Activated CD4-positive, alpha-beta T cell treated with anti-CD3 and anti-CD28 coated beads for 1 hour (primary cell): ENCODE measurements around the gene ACTR10.
A peak's percentile ranks its signal among the peaks of the same experiment; 100 is the strongest.

Experiments
- DNase-seq: peaks from one replicate; pipeline ENCODE4 v3.0.0-alpha.2; 2020

ACTR10 gene

DNA sequence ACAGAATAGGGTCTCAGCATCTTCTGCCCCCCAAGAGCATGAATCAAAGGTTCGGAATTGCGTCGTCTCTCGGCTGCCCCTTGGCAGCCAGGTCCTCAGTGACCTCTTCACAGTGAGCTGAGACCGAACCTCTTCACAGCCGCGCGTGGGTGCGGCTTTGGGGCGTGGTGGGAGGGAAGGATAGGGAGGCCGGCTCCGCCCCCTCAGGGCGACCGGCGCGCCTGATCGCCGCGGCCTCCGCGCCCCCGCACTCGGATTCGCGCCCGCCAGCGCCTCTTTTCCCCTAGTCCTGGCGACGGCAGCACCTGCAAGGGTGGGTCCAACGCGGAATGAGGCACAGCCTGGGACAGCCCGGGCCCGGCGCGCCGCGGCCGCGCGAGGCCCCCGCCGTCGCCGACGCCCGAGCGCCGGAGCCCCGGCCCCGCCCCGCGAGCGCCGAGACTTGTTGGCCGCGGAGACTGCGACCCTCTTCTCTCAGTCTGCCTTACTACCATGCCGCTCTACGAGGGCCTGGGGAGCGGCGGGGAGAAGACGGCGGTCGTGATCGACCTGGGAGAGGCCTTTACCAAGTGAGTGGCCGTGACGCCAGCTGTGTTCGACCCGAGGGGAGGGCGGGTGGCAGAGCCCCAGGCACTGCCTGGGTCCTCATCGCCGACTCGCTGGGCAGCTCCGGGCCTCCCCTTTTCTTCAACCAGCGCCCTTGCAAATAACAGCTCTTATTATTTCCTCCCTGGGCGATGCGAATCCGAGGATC lies at the start of gene ACTR10:
Gene ACTR10, plus strand, starts transcription at position 424 of the 754 bp plus-strand sequence. Its CDS starts 69 bp downstream, at position 493.
- DNase-seq, result peak; percentile 81

- DNase-seq, result no peak
These were observed 49.6 kb upstream of the ACTR10 start for GRCh38 chr14:58150243-58150805.

DNA sequence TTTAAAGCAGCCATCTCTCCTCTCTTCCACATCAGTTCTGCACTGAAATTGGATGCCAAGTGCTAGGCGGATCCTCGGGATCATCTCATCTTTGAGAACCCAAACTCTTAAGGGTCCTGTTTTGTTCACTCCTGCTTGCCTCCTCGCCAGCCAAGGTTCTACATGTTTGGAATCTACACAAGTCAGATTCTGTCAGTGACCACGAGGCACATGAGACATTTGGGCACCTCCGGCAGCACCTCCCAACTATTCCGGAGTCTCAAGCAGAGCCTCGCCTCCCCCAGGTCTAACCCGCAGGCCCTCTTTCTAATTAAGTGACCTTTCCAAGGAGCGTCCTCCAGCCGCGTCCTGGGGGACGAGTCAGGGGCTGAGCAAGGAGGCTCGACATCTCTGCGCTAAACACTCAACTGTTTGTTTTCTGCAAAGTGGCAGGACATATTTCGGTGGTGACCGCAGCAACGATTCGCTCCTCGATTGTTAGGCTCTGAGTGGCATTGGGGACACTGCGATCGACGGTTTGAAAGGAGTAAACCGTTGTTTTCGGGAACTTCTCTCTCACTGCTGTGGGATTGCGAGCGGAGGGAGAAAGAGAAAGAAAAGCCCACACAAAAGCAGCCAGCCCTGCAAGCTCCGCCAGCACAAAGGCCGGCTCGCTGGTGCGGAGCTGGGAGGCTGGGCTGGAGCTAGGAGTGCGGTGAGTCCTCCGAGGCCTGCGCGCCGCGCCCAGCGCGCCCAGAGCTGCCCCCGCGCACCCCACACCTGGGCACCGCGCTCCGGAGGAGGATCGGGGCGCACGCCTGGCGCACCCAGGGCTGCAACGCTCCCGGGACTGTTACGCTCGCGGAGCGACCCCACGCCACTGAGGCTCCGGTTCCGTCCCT lies 48.6 kb upstream of the ACTR10 start:
- DNase-seq, result no peak

- DNase-seq, result peak; percentile 49
These were observed 47.7 kb upstream of the ACTR10 start, which contains the start of gene ARMH4 for GRCh38 chr14:58152014-58152857. Gene ARMH4 (minus strand): TSS chr14:58152213. CDS start chr14:58139358, 12,855 bp downstream.

DNA sequence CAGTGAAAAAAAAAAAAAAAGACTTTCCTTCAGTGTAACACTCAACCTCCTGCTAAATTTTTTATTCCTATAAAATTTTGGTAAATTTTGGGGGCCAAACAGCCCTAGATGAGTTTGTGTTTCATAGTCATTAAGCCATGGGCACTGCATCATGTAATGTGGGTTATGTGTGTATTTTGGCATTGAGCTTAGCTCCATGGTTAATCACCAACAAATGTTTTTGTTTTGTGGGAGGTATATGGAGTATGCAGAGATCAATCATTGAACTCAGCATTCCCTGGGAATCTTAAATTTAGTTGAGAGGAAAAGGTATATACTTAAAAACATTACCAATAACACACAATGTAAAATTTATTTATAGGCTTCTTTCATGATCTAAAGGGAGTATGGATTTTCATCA lies 39.4 kb upstream of the ACTR10 start:
- DNase-seq, result no peak

DNA sequence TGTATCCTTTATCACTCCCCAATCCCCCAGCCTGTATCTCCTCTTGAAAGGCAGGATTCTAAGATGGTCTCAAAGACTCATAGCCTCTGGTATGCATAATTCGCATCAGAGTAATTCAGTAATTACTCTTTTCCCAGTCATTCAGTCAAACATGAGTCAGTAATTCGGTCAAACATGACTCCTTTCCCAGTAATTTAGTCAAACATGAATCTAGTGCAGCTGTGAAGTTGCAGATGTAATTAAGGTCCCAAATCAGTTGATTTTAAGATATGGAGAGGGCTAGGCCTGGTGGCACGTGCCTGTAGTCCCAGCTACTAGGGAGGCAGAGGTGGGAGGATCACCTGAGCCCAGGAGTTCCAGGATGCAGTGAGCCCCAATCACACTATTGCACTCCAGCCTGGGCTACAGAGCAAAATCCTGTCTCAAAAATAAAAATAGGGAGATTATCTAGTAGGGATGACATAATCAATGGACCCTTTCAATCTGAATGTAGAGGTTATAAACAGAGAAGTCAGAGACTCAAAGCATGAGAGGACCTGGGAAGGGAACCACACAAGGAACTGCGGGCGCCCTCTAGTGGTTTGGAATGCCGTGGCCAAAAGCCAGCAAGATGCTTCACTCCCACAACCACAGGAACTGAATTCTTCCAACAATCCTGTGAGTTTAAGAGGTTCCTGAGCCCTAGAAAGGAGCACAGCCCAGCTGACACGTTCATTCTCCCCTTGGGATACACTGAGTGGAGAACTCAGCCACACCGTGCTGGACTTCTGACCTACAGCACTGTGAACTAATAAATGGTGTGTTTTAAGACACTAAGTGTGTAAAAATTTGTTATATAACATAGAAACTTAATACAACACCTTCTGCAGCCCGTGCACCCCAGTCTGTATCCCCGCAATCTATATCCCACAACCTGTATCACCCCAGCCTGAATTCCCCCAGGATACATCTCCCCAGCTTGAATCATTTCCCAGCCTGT lies 33.7 kb upstream of the ACTR10 start:
- DNase-seq, result peak; percentile 51

GRCh38 chr14:58167057-58167456 lies 32.9 kb upstream of the ACTR10 start:
- DNase-seq, result no peak

DNA sequence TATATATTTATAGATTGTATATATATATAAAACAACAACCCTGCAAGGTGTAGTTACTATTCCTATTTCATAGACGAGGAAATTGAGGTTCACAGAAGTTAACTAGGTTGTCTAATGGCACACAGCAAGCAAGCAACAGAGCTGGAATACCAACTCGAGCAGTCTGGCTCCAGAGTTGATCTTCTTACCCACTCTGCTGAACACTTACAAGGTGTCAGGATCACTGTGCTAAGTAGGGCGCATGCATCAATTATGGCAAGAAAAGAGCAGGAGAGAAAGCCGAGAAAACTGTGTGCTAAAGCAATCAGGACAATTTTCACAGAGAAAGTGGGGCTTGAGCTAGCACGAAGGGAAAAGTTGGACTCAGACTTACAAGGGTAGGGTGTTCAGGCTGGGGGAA lies 32.1 kb upstream of the ACTR10 start:
- DNase-seq, result no peak

DNA sequence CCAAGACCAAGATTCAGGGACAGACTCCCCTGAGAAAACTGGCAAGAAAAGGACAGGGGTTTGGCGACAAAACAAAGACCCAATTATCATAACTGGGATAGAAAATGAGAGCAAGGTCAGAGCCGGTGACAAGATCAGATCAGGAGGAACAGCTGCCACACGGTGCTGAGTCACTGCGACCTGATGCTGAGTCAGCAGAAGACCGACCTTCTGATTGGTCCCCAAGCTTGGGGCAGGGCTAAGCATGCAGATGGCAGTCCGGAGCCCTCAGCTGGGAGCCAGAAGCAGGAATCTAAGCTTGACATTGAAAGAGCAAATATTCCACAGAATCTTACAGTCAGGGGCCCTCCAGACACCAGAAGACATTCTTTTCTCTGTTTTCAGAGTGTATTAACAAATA lies 28.9 kb upstream of the ACTR10 start:
- DNase-seq, result no peak

GRCh38 chr14:58177125-58177524 lies 22.8 kb upstream of the ACTR10 start:
- DNase-seq, result no peak

DNA sequence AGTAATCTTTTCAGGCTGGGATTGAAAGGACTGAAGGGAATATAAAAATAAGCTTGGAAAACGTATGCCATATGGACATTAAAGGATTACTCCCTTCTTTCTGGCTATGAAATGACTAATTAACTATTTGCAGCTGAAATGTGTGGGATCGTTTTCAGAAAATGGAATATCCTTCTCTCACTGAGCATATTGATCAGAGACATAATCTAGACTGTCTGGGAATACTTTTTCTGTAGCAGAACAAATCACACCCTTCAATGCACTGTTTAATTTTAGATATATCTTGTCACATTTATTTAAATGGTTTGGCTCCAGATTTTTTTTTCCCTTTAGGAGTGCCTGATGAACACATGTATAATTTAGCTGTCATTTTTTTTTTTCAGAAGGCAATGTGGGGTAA lies 10.8 kb upstream of the ACTR10 start:
- no peak for DNase-seq

DNA sequence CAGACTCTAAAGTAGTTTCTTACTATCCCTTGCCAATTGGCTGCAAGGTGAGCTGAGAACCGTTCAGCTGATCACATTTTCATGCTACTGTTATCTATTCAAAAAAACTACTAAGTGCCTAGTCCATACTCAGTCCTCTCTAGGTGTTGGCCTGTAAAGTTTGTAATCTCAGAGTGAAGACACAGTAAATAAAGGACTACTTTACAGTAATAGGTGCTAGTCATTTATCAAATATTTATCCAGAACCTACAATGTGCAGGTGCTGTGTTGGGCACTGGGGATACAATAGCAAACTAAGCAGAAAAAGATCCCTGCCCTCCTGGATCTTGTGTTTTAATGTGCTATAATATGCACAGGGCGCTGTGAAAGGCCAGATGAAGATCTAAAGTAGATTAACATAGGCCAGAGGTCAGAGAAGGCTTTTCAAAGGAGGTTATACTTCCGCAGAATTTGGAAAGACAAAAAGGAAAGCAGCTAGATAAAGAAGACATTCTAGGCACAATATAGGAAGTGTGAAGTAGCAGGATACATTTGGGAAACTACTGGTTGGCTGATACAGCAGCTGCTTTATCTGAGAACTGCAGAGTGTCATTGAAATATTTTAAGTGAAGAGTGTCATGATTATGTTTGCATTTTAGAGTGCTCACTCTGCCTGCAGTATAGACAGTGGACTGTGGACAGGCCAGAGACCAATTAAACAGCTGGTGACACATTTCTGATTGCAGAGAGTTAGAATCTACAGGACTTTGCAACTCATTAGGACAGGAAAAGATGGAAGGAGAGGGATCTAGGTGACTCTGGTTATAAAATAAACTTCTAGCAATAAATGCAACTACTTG lies 8.0 kb upstream of the ACTR10 start:
- DNase-seq, result no peak

DNA sequence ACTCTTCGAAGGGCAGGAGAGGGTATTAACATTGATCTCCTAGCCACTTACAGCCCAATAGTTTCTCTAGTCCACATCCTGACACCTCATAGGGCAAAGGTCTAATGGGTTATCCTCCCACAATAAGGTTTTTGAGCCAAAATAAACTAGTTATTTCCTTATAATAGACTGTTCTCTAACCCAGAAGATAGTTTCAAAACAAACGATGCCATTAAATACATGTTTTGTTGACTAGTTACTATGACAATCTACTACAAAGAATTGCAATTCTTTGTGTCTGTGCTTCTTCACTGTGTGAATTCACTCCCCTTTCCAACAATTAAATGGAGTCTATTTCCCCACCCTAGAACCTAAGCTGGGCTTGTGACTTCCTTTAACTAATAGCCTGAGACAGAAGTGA lies 6.4 kb upstream of the ACTR10 start:
- DNase-seq, result no peak

GRCh38 chr14:58196198-58196597 lies 3.8 kb upstream of the ACTR10 start:
- no peak for DNase-seq

GRCh38 chr14:58198086-58198485 lies 1.9 kb upstream of the ACTR10 start:
- no peak for DNase-seq

GRCh38 chr14:58200480-58200841 lies 512 bp downstream of the ACTR10 start:
- DNase-seq, result no peak

GRCh38 chr14:58200846-58201245 lies 897 bp downstream of the ACTR10 start:
- DNase-seq, result no peak

GRCh38 chr14:58213176-58213575 lies 13.2 kb downstream of the ACTR10 start:
- no peak for DNase-seq

- DNase-seq, result no peak
These were observed 15.4 kb downstream of the ACTR10 start for GRCh38 chr14:58215191-58215914.

DNA sequence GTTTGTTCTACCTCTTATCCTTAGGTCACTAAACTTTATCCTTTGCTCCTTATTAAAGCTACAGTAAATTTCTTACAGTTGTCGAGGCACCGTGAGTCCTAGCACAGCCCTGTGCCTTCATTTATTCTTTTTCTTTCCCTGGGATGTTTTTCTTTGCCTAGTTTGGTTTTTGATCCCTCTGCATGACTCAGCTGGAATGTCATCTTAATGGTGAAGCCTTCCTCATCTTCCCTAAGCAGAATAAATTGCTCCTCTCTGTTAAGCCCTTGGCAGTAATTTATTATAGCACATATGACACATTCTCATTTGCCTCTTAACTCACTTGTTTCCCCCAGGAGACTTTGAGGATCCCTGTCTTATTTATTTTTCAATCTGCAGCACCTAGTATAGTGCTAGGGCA lies 16.6 kb downstream of the ACTR10 start:
- DNase-seq, result no peak
